GM12878 (cell line): ENCODE measurements around the gene SCGB3A1.

ENCODE experiments used
- BACH1 ChIP-seq: fragments of 450-650 bp; IDR thresholded peaks from 2 replicates; pipeline ENCODE4 v1.6.1; 2017; ENCODE audit warnings: mild to moderate bottlenecking, borderline replicate concordance
- ETV6 ChIP-seq, 2 experiments: fragments of 450-650 bp in 1 of 2; IDR thresholded peaks in 1 of 2; conservative IDR thresholded peaks in 1 of 2; 2 replicates each; pipeline ENCODE4 v1.6.1; 2014; ENCODE audit warnings: antibody characterized with exemption in 1 of 2, borderline replicate concordance in 1 of 2, low read depth in 1 of 2, mild to moderate bottlenecking in 1 of 2, moderate library complexity in 1 of 2
- ZNF274 ChIP-seq: IDR thresholded peaks from one replicate; pipeline ENCODE4 v1.8.0; 2011; ENCODE audit not compliant: insufficient read length, insufficient read depth
- TF ChIP-seq, protein P1 (sequence below), 3 experiments: IDR thresholded peaks in 2 of 3; conservative IDR thresholded peaks in 1 of 3; 2 replicates each; pipeline ENCODE4 v1.5.1; 2011; ENCODE audit warnings: low read depth in 3 of 3, low read length in 3 of 3, mild to moderate bottlenecking in 3 of 3, control low read depth in 2 of 3, moderate library complexity in 2 of 3, inconsistent platforms in 1 of 3, mixed read lengths in 1 of 3; ENCODE audit not compliant: control insufficient read depth in 2 of 3, insufficient read depth in 1 of 3; ENCODE audit errors: extremely low read depth in 1 of 3

DNA sequence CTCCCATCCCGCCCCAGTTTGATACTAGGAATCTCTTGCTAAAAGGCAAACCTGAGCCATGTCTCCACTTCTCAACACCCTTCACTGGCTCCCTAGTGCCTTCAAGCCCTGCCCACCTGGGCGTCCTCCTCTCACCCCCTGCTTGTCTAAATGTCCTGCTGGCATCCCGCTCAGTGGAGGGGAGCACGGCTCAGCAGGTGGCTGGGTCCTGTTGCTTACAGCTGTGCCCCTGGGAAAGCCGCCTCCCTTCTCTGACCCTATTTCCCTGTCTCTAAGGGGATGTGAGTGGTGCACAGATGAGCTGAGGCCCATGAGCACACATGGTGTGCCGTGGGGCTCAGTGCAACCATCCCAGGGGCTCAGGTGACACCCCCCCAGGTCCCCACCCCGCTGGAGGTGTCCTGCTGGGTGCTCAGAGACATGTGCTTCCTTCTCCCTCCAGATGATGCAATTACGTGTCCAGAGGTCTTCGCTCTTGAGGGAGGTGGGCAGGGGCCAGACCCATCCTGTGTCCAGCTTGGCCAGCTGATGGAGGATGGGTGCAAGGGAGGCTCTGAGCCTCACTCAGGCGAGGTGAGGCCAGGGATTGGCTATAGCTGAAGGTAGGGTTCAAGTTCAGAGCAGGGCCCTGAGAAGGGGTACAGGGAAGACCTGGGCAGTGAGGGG lies 34.0 kb upstream of the SCGB3A1 start:
- TF ChIP-seq, protein P1, sequence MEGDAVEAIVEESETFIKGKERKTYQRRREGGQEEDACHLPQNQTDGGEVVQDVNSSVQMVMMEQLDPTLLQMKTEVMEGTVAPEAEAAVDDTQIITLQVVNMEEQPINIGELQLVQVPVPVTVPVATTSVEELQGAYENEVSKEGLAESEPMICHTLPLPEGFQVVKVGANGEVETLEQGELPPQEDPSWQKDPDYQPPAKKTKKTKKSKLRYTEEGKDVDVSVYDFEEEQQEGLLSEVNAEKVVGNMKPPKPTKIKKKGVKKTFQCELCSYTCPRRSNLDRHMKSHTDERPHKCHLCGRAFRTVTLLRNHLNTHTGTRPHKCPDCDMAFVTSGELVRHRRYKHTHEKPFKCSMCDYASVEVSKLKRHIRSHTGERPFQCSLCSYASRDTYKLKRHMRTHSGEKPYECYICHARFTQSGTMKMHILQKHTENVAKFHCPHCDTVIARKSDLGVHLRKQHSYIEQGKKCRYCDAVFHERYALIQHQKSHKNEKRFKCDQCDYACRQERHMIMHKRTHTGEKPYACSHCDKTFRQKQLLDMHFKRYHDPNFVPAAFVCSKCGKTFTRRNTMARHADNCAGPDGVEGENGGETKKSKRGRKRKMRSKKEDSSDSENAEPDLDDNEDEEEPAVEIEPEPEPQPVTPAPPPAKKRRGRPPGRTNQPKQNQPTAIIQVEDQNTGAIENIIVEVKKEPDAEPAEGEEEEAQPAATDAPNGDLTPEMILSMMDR (IDR thresholded peaks at IDR 0.05 in 2 of 3, conservative IDR thresholded peaks at IDR 0.05 in 1 of 3; ENCODE audit: control insufficient read depth in 2 of 3, extremely low read depth in 1 of 3, insufficient read depth in 1 of 3, low read depth in 3 of 3, low read length in 3 of 3), result no peak
- TF ChIP-seq BACH1 (no peak), ZNF274 (no peak), ETV6 (conservative IDR thresholded peaks at IDR 0.05 in 1 of 2, IDR thresholded peaks at IDR 0.05 in 1 of 2; ENCODE audit: borderline replicate concordance in 1 of 2, low read depth in 1 of 2) (no peak)
